Muscle of back (tissue), 11 donors: ENCODE results near the gene PLAC8L1. TPM values are rescaled to one million over a fixed set of nuclear protein-coding genes. Genes with fewer than 3 reads are reported as not detected.

Source experiments
- DNase-seq, 3 donors: peaks; one replicate each; pipeline versions ENCODE4 v3.0.0 to v3.0.0-alpha.2; 2013
- polyA plus RNA-seq, 10 donors: library from polyadenylated mRNA; unstranded; fragments of 120-200 nt; gene quantifications; one replicate each; pipeline ENCODE4 v1.2.1, GENCODE V29; 2013; ENCODE audit not compliant: insufficient read length in 10 of 10

Gene PLAC8L1
- polyA plus RNA-seq, 10 donors = 0.24 to 1.1 (median 0.60) TPM; not detected in 2

- DNase-seq = peak; percentile 41 to 83 (median 56)
These were observed 23.8 kb downstream of the PLAC8L1 start for GRCh38 chr5:146081556-146081955.

GRCh38 chr5:146079695-146080373, 25.5 kb downstream of the PLAC8L1 start:
- DNase-seq = no peak

GRCh38 chr5:146078566-146078965, 26.8 kb downstream of the PLAC8L1 start:
- DNase-seq = no peak

- no peak for DNase-seq
These were observed 28.9 kb downstream of the PLAC8L1 start for GRCh38 chr5:146076455-146076854.

GRCh38 chr5:146076028-146076427, 29.3 kb downstream of the PLAC8L1 start:
- no peak for DNase-seq

- no peak for DNase-seq
These were observed 32.0 kb downstream of the PLAC8L1 start for GRCh38 chr5:146073239-146073900.

- DNase-seq = no peak
These were observed 32.8 kb downstream of the PLAC8L1 start for GRCh38 chr5:146072595-146072994.

- no peak for DNase-seq
These were observed 34.2 kb downstream of the PLAC8L1 start for GRCh38 chr5:146071171-146071570.

- DNase-seq = no peak
These were observed 34.6 kb downstream of the PLAC8L1 start for GRCh38 chr5:146070746-146071145.

- no peak for DNase-seq
These were observed 35.6 kb downstream of the PLAC8L1 start for GRCh38 chr5:146069780-146070099.

- no peak for DNase-seq
These were observed 36.2 kb downstream of the PLAC8L1 start for GRCh38 chr5:146068977-146069779.

GRCh38 chr5:146068206-146068605, 37.2 kb downstream of the PLAC8L1 start:
- DNase-seq = peak; percentile 77 to 93 (median 86)

- no peak for DNase-seq
These were observed 38.4 kb downstream of the PLAC8L1 start for GRCh38 chr5:146066968-146067367.

- DNase-seq = no peak
These were observed 45.2 kb downstream of the PLAC8L1 start for GRCh38 chr5:146060221-146060585.

GRCh38 chr5:146059460-146060220, 45.7 kb downstream of the PLAC8L1 start:
- no peak for DNase-seq

- DNase-seq = no peak
These were observed 49.9 kb downstream of the PLAC8L1 start for GRCh38 chr5:146055432-146055831.

GRCh38 chr5:146052780-146053179, 52.6 kb downstream of the PLAC8L1 start:
- DNase-seq = no peak

GRCh38 chr5:146051678-146052077, 53.7 kb downstream of the PLAC8L1 start:
- peak in 1 of 3 donors; percentile 34 for DNase-seq

- DNase-seq = no peak
These were observed 55.3 kb downstream of the PLAC8L1 start for GRCh38 chr5:146050086-146050485.

- no peak for DNase-seq
These were observed 55.7 kb downstream of the PLAC8L1 start for GRCh38 chr5:146049704-146050026.

- DNase-seq = peak; percentile 45 to 67 (median 59)
These were observed 56.2 kb downstream of the PLAC8L1 start for GRCh38 chr5:146048994-146049703.

- no peak for DNase-seq
These were observed 58.0 kb downstream of the PLAC8L1 start for GRCh38 chr5:146047396-146047795.
